MCF 10A (cell line): Measurements from ENCODE around the gene GPR107. TPM values are rescaled to one million over a fixed set of nuclear protein-coding genes. Genes with fewer than 3 reads are reported as not detected.

Experiments used
- BruUV-seq: library from RNA; stranded (reverse); fragments of 400-500 nt; replicated peaks from 2 replicates; lab custom pipeline; 2021; lab: Mats Ljungman, UMichigan
- CTCF ChIA-PET: fragments of 300-600 bp; sonication (Branson Sonifier 250); formaldehyde crosslinking; extraction: SDS; loops from one replicate; lab custom pipeline; 2021; ENCODE audit warnings: antibody characterized with exemption, inconsistent platforms; lab: Yijun Ruan, JAX
- POLR2A ChIA-PET: fragments of 300-600, 350-650 bp; sonication (Branson Sonifier 250); formaldehyde crosslinking; extraction: SDS; loops from one replicate; lab custom pipeline; 2020; ENCODE audit warnings: antibody characterized with exemption, inconsistent platforms; lab: Yijun Ruan, JAX
- DNase-seq: peaks from one replicate; pipeline ENCODE4 v3.0.0-alpha.2; 2018; ENCODE audit not compliant: unreplicated experiment
- H3K27ac Mint-ChIP-seq: one replicate; pipeline ENCODE4 v1.8.0; 2022; ENCODE audit warnings: mild to moderate bottlenecking, low read depth, mixed read lengths; ENCODE audit not compliant: unreplicated experiment
- H3K27me3 Mint-ChIP-seq: one replicate; pipeline ENCODE4 v1.8.0; 2022; ENCODE audit warnings: mixed read lengths; ENCODE audit not compliant: insufficient read depth, unreplicated experiment
- H3K36me3 Mint-ChIP-seq: one replicate; pipeline ENCODE4 v1.8.0; 2022; ENCODE audit warnings: mild to moderate bottlenecking, moderate library complexity, mixed read lengths; ENCODE audit not compliant: insufficient read depth, unreplicated experiment
- H3K4me1 Mint-ChIP-seq: one replicate; pipeline ENCODE4 v1.8.0; 2022; ENCODE audit warnings: mixed read lengths; ENCODE audit not compliant: insufficient read depth, unreplicated experiment
- H3K4me3 Mint-ChIP-seq: one replicate; pipeline ENCODE4 v1.8.0; 2022; ENCODE audit warnings: mild to moderate bottlenecking, moderate library complexity, mixed read lengths; ENCODE audit not compliant: unreplicated experiment
- H3K9me3 Mint-ChIP-seq: one replicate; pipeline ENCODE4 v1.8.0; 2022; ENCODE audit warnings: mixed read lengths; ENCODE audit not compliant: unreplicated experiment
- CTCF ChIP-seq: fragments of 200-600 bp; IDR thresholded peaks from one replicate; pipeline ENCODE4 v1.8.0; 2022; ENCODE audit warnings: antibody characterized with exemption, mild to moderate bottlenecking; ENCODE audit not compliant: unreplicated experiment
- intact Hi-C: fragments of 100-400 bp; cut with micrococcal nuclease; formaldehyde crosslinking; loops from 2 replicates; pipeline ENCODE4 v1.14.1; 2022
- total RNA-seq: library from RNA; stranded (reverse); gene quantifications from 2 replicates; pipeline ENCODE4 v1.2.3, GENCODE V29; 2022

GPR107 gene
- total RNA-seq, 1 experiment from 2014 or later, result 32.9 TPM

GRCh38 chr9:130147910-130148309, 94.2 kb downstream of the GPR107 start:
- Mint-ChIP-seq H3K4me1 (peaks cover 10% of the 10 kb centered on the region), H3K36me3 (no peaks in the 10 kb centered on the region), H3K27ac (no peak overlapping the region), H3K27me3 (peaks cover 12% of the 10 kb centered on the region), H3K4me3 (no peak overlapping the region), H3K9me3 (no peaks in the 10 kb centered on the region)
- intact Hi-C loops, result no loop called here
- POLR2A ChIA-PET, result no interaction called here
- no TSS peak for BruUV-seq
- CTCF ChIA-PET, result no interaction called here
- DNase-seq, result no peak
- TF ChIP-seq CTCF, result no peak

- POLR2A ChIA-PET, result interaction anchor here (1.0 kb wide), 1 partner anchor 9 kb away, joined by 3 read pairs; no protein-coding TSS in a partner anchor
- no TSS peak for BruUV-seq
- H3K36me3 Mint-ChIP-seq, result no peaks in the 10 kb centered on the region
- CTCF ChIA-PET, result interaction anchor here (0.6 kb wide), 1 partner anchor 22 kb away, joined by 3 read pairs; no protein-coding TSS in a partner anchor
- no peaks in the 10 kb centered on the region for H3K9me3 Mint-ChIP-seq
- no peak overlapping the region for H3K4me3 Mint-ChIP-seq
- DNase-seq, result no peak
- TF ChIP-seq CTCF, result no peak
- no peak overlapping the region for H3K27ac Mint-ChIP-seq
- H3K4me1 Mint-ChIP-seq, result peaks cover 3% of the 10 kb centered on the region
- intact Hi-C loops, result no loop called here
- peaks cover 12% of the 10 kb centered on the region for H3K27me3 Mint-ChIP-seq
Measured at GRCh38 chr9:130149031-130149430, 95.3 kb downstream of the GPR107 start.

- no peak overlapping the region for H3K4me3 Mint-ChIP-seq
- H3K27ac Mint-ChIP-seq, result no peak overlapping the region
- ChIA-PET POLR2A (interaction anchor here (0.7 kb wide), 1 partner anchor 9 kb away, joined by 3 read pairs; no protein-coding TSS in a partner anchor), CTCF (interaction anchor here (0.6 kb wide), 1 partner anchor 21 kb away, joined by 3 read pairs; no protein-coding TSS in a partner anchor)
- intact Hi-C loops, result no loop called here
- peaks cover 12% of the 10 kb centered on the region for H3K27me3 Mint-ChIP-seq
- DNase-seq, result no peak
- H3K4me1 Mint-ChIP-seq, result no peaks in the 10 kb centered on the region
- no peak for TF ChIP-seq CTCF
- no peaks in the 10 kb centered on the region for H3K9me3 Mint-ChIP-seq
- BruUV-seq, result no TSS peak
- no peaks in the 10 kb centered on the region for H3K36me3 Mint-ChIP-seq
Measured at GRCh38 chr9:130149654-130150286, 96.1 kb downstream of the GPR107 start.

- H3K27me3 Mint-ChIP-seq, result peaks cover 10% of the 10 kb centered on the region
- H3K9me3 Mint-ChIP-seq, result no peaks in the 10 kb centered on the region
- POLR2A ChIA-PET, result no interaction called here
- no peaks in the 10 kb centered on the region for H3K36me3 Mint-ChIP-seq
- DNase-seq, result peak; percentile 23
- H3K4me3 Mint-ChIP-seq, result no peak overlapping the region
- CTCF ChIA-PET, result no interaction called here
- no peaks in the 10 kb centered on the region for H3K4me1 Mint-ChIP-seq
- no TSS peak for BruUV-seq
- intact Hi-C loops, result no loop called here
- H3K27ac Mint-ChIP-seq, result no peak overlapping the region
- TF ChIP-seq CTCF, result no peak
Measured at GRCh38 chr9:130150779-130151382, 97.2 kb downstream of the GPR107 start.
